Measurements from ENCODE around the gene TULP4.

GRCh38 chr6:158361961-158362669, 49.9 kb downstream of the TULP4 start:
- TF ChIP-seq, protein P1, sequence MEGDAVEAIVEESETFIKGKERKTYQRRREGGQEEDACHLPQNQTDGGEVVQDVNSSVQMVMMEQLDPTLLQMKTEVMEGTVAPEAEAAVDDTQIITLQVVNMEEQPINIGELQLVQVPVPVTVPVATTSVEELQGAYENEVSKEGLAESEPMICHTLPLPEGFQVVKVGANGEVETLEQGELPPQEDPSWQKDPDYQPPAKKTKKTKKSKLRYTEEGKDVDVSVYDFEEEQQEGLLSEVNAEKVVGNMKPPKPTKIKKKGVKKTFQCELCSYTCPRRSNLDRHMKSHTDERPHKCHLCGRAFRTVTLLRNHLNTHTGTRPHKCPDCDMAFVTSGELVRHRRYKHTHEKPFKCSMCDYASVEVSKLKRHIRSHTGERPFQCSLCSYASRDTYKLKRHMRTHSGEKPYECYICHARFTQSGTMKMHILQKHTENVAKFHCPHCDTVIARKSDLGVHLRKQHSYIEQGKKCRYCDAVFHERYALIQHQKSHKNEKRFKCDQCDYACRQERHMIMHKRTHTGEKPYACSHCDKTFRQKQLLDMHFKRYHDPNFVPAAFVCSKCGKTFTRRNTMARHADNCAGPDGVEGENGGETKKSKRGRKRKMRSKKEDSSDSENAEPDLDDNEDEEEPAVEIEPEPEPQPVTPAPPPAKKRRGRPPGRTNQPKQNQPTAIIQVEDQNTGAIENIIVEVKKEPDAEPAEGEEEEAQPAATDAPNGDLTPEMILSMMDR (optimal IDR thresholded peaks at IDR 0.05 in 1 of 3, IDR thresholded peaks at IDR 0.05 in 1 of 3, conservative IDR thresholded peaks at IDR 0.05 in 1 of 3; ENCODE audit: extremely low read depth in 1 of 3, insufficient read depth in 2 of 3, low read length in 3 of 3), result no peak
- TF ChIP-seq EZH2 (IDR thresholded peaks at IDR 0.05; ENCODE audit: low read length), result no peak

Measured in keratinocyte (primary cell).